ENCODE measurements around the gene SV2A. TPM values are rescaled to one million over a fixed set of nuclear protein-coding genes. Genes with fewer than 3 reads are reported as not detected.
"Not testable (repeated sequence)": the region's sequence is repeated elsewhere in the genome, so short reads cannot be mapped to it uniquely, and the experiment has no call there.

SV2A gene, protein sequence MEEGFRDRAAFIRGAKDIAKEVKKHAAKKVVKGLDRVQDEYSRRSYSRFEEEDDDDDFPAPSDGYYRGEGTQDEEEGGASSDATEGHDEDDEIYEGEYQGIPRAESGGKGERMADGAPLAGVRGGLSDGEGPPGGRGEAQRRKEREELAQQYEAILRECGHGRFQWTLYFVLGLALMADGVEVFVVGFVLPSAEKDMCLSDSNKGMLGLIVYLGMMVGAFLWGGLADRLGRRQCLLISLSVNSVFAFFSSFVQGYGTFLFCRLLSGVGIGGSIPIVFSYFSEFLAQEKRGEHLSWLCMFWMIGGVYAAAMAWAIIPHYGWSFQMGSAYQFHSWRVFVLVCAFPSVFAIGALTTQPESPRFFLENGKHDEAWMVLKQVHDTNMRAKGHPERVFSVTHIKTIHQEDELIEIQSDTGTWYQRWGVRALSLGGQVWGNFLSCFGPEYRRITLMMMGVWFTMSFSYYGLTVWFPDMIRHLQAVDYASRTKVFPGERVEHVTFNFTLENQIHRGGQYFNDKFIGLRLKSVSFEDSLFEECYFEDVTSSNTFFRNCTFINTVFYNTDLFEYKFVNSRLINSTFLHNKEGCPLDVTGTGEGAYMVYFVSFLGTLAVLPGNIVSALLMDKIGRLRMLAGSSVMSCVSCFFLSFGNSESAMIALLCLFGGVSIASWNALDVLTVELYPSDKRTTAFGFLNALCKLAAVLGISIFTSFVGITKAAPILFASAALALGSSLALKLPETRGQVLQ
- 73.0 TPM for total RNA-seq

GRCh38 chr1:149917571-149918144 is at the start of gene SV2A:
SV2A (minus strand) TSS chr1:149917844; CDS start chr1:149913840, 4,004 bp downstream.
- FAIRE-seq = no peak
- peak; percentile 50 to 76 for DNase-seq (ENCODE audit: low spot score in 2 of 2)

- no peak for FAIRE-seq
- no peak for DNase-seq (ENCODE audit: low spot score in 2 of 2)
Observed at GRCh38 chr1:149967041-149967440, 49.4 kb upstream of the SV2A start.

GRCh38 chr1:149966405-149966804 is 48.8 kb upstream of the SV2A start:
- FAIRE-seq (no peak), DNase-seq (ENCODE audit: low spot score in 2 of 2) (no peak)

DNA sequence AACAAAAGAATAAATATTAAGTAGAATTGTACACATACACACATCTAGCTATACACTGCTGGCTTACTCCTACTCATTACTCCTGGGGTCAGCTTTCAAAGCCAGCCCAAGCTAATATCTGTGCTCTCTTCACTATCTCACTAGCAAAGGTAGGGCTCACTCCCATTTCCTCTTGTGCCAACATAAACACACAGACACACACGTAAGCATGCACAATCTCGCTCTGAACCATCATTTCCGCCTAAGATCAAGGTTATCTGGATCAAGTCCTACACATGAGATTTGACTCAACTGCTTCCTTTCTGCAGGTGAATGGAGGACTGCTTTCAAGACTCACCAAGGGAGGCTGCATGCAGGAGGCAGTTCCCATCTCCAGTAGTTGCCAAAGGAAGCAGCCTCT is 47.8 kb upstream of the SV2A start:
- FAIRE-seq = no peak

DNA sequence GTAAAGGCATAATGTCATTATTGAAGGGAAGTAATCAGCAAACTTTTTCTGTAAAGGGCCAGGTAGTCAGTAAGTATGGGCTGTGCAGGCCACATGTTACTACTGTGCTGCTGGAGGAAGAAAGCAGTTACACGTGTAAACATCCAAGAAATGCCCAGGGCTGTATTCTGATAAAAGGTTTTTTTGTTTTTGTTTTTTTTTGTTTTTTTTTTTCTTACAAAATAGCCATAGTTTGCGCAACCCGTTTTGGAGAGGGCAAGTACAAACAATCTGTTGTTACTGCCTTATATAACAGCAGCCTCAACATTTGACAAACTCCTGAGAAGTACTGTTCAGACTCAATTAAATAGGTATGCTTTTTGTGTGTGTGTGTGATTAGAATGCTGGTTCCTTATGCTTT is 45.7 kb upstream of the SV2A start:
- DNase-seq (ENCODE audit: low spot score in 2 of 2) (no peak), FAIRE-seq (no peak)

More for the DNA sequence above, 47.8 kb upstream of the SV2A start:
- no peak for DNase-seq (ENCODE audit: low spot score in 2 of 2)

DNA sequence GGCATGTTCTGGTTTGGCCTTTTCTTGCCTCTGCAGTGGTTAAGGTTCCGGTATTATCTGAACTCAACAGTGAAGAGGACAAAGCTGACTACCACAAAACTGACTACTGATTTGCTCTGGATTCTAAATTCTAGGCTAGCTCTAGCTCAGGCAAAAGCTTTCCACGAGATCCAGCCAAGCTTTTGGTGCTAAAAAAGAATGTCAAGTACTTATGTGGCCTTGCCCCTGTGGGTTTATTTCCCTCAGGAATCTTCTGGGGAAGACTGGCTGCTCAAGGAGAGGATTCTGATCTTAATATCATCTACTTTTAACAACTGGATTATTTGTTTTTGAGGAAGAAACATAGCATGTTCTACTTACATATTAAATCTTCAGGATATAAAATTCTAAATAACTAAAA is 45.1 kb upstream of the SV2A start:
- FAIRE-seq = no peak
- no peak for DNase-seq (ENCODE audit: low spot score in 2 of 2)

GRCh38 chr1:149962039-149962647 is 44.5 kb upstream of the SV2A start:
- DNase-seq (ENCODE audit: low spot score in 2 of 2) = peak; percentile 21 to 56
- no peak for FAIRE-seq

DNA sequence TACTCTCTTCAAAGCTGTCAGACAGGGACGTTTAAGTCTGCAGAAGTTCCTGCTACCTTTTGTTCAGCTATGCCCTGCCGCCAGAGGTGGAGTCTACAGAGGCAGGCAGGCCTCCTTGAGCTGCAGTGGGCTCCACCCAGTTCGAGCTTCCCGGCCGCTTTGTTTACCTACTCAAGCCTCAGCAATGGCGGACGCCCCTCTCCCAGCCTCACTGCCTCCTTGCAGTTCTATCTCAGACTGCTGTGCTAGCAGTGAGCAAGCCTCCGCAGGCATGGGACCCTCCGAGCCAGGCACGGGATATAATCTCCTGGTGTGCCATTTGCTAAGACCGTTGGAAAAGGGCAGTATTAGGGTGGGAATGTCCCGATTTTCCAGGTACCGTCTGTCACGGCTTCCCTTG is 39.9 kb upstream of the SV2A start:
- DNase-seq (ENCODE audit: low spot score in 2 of 2); FAIRE-seq: not testable (repeated sequence)

- FAIRE-seq (no peak), DNase-seq (ENCODE audit: low spot score in 2 of 2) (no peak)
Observed at GRCh38 chr1:149949911-149950310, 32.3 kb upstream of the SV2A start.

DNA sequence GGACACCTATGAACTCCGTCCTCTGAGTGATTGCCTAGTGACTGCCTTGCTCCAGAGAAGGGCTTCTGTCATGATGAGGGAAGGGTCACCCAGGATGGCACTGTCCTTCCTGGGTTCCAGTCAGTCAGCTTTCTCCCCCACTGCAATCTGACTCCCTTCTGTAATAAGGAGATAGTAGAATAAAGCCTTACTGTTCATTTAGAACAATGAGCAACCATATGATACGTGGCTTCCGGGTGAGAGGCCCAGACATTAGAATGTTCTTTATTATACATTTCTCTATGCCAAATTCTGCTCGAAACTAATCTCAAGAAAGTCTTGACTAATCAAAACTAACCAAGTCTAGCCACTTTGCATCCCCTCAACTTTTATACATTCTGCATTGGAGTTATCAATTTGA is 27.6 kb upstream of the SV2A start:
- FAIRE-seq (no peak), DNase-seq (ENCODE audit: low spot score in 2 of 2) (no peak)

- DNase-seq (ENCODE audit: low spot score in 2 of 2) (no peak), FAIRE-seq (no peak)
Observed at GRCh38 chr1:149942885-149943284, 25.2 kb upstream of the SV2A start.

- DNase-seq (ENCODE audit: low spot score in 2 of 2) (peak; percentile 13 to 42), FAIRE-seq (no peak)
Observed at GRCh38 chr1:149942207-149942606, 24.6 kb upstream of the SV2A start.

DNA sequence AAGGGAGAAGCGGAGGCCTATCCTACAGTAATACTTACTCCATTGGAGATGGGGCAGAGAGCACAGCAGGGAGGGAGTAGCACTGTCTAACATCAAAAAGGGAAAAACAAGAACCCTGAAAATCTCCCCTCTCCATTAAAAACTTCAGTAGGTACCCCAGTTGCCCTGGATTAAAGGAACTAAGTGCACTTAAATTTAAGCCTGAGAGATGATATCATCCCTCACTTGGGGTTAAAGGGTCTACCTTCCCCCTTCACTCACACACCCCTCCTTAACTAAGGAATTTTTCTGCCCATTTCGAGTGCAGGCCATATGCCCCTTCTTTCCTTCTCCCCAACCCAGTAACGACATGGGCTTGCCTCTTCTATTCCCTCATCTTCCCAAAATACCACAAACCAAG is 22.8 kb upstream of the SV2A start:
- DNase-seq (ENCODE audit: low spot score in 2 of 2) (no peak), FAIRE-seq (no peak)

- FAIRE-seq = not testable (repeated sequence)
Observed at GRCh38 chr1:149938668-149939003, 21.0 kb upstream of the SV2A start.

GRCh38 chr1:149937759-149938158 is 20.1 kb upstream of the SV2A start:
- FAIRE-seq = no peak

More at GRCh38 chr1:149938668-149939003, 21.0 kb upstream of the SV2A start:
- DNase-seq (ENCODE audit: low spot score in 2 of 2) = not testable (repeated sequence)

DNA sequence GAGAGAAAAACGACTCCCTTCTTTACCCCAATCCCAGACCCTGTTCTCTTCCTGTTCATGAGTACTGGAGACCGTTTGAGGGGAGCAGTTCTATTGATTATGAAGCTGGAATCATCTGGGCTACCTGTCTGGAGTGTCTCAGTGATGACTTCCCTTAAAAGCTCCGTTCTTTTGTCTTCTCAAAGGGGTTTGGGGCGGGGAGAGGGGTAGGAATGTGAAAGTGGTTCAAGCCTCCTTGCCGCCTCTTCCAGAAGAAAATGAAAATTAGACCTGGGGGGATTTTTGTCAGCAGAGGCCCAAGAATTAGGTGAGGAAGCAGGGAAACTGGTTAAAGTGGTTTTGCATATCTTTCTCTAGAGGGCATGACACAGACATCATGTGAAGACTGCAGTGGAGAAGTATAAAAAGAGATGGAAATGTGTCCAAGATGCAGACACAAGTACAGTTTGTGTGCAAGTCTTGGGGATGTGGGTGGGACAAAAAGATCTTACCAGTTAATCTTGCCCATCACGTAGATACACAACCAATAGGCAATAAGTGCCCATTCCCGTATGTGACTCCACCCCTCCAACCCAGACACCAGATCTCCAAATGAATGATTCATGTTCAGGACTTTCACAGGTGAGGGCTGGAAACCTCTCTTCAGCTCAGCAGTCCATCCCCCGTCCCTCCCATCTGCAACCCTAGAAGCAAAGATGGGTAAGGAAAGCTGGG is 19.5 kb upstream of the SV2A start:
- FAIRE-seq (no peak), DNase-seq (ENCODE audit: low spot score in 2 of 2) (no peak)

More at GRCh38 chr1:149937759-149938158, 20.1 kb upstream of the SV2A start:
- DNase-seq (ENCODE audit: low spot score in 2 of 2) = no peak

DNA sequence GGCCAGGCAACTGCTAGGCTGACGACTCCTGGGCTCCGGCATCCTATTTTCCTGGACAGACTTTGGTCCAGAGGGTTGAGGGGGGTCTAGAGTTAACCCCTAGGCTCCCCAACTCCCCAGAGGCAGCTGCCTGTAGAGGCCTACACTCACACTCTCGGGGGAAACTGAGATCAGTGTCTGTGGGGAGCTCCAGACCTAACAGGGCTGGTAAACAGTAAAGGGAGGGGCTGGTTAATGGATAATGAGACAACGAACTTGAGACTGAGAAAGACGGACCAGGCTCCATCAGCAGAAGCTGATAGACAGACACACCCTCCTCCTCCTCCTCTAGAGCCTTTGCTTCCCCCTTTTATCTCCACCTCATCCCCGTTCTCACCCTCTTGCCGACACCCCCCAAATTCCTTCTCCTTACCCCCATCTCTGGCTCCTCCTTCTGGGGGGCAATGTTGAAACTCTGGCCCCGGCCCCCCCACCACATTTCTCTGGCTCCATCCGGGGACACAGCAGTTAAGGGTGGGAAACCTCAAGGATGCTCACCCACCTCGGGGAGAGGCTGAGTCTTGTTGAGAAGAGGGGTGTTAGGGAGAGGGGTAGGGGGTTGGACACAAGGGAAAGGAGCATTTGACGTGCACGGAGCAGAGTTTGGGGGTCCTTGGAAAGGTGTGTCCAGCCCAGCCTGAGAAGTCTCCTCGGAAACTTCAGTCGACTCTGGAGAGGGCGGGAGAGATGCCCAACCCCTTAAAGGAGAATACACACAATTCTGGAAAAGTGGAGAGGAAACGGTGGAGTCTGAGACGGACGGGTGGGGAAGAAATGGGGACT is 18.7 kb upstream of the SV2A start, which contains the start of gene MTMR11:
Gene MTMR11 (minus strand): TSS at position 710 of the 822 bp plus-strand sequence. CDS start 232 bp downstream, at position 478.
- FAIRE-seq (no peak), DNase-seq (ENCODE audit: low spot score in 2 of 2) (no peak)

GRCh38 chr1:149934356-149934755 is 16.7 kb upstream of the SV2A start:
- DNase-seq (ENCODE audit: low spot score in 2 of 2) (no peak), FAIRE-seq (no peak)

- FAIRE-seq (no peak), DNase-seq (ENCODE audit: low spot score in 2 of 2) (no peak)
Observed at GRCh38 chr1:149933208-149933607, 15.6 kb upstream of the SV2A start.

All from frontal cortex (tissue), 4 donors.